Activated CD4-positive, alpha-beta T cell treated with anti-CD3 and anti-CD28 coated beads for 48 hours (primary cell): Measurements from ENCODE around the gene PEX10.

Source experiments
- DNase-seq: peaks from one replicate; pipeline ENCODE4 v3.0.0-alpha.2; 2020

Gene PEX10

GRCh38 chr1:2384941-2385481 is 27.4 kb downstream of the PEX10 start:
- DNase-seq: no peak

DNA sequence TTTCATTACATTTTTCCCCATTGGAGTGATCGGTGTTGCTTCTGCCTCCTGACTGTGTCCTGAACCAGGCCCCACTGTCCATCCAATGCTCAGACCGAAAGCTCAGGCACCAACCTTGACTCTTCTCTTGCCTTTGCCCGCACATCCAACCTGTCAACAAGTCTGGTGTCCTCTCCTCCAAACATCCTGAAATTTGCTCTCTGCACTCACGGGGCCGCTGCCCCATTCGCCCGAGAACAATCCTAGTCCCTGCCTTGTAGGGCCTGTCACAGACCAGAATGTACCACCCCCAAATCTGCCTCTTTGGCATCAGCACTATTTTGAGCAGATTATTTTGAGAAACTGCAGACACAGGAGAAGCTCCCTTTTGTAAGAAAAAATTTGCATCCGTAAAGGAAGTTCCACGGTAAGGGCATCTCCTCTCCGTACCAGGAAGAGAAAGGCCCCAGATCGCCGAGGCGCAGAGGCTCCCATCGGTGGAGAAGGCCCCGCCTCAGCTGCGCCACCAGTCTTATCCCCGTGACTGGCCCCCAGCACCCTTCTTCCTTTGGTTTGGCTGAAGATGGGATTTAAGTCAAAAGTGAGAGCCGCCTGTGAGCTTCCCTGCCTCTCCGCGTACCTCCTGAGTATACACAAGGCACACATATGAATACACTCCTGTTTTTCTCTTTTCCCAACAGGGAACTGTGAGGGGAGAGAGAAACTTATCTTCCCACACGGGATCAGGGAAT is 28.1 kb downstream of the PEX10 start:
- DNase-seq: no peak

DNA sequence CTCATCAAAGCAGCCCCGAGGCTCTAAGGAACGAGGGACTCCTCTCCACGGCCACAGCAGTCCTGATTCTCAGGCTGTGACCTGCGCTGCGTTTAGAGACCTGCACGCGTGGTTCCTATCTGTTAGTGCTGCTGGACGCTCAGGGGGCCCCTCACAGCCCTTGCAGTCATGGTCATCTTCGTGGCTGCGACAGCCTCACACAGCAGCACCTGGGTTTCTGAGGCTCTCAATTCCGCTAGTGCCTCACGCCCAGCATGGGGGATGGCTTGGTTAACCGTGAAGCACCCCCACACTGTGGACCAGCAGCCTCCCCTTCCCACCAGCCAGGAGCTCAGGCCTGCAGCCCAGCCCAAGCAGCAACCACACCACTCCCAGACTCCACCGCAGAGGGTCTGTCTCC is 28.8 kb downstream of the PEX10 start:
- DNase-seq: no peak

GRCh38 chr1:2382621-2383361 is 29.6 kb downstream of the PEX10 start:
- DNase-seq: peak; percentile 55

DNA sequence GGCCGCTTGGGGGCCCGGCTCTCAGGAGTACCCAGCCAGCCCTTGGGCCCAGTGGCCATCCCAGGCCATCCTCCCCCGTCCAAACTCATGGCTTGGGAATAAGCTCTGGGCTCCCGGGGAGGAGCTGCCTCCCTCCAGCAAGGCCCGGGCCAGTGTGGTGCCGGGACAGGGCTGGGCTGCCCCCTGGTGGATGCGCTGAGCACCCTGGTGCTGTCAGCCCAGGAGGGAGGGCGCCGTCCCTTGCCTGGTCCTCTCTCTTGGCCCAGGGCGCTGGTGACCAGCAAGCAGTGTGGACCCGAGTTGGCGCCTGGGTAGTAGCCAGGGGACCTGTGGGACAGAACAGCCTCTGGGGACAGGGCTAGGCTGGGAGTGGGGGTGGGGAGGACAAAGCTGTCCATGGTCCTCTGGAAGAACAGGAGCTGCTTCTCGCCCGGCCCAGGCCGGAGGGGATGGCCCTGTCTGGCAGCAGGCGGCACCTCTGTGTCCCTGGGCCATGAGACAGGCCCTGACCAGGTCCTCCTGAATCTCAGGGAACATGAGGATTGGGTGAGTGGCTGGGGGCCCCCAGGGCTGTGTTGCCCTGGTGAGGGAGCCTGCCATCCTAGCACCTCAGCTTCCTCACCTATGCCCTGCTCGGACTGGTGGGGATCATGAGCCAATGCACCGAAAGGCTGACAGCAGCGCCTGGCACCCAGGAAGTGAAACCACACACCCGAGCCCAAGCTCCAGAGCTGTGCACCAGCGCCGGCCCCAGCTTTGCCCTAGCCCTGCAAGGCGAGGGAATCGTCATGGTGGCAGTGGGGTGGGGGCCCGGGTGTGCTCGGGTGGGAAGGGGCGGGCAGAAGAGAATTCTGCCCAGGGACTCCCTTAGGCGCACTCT is 30.4 kb downstream of the PEX10 start:
- DNase-seq: peak; percentile 85

DNA sequence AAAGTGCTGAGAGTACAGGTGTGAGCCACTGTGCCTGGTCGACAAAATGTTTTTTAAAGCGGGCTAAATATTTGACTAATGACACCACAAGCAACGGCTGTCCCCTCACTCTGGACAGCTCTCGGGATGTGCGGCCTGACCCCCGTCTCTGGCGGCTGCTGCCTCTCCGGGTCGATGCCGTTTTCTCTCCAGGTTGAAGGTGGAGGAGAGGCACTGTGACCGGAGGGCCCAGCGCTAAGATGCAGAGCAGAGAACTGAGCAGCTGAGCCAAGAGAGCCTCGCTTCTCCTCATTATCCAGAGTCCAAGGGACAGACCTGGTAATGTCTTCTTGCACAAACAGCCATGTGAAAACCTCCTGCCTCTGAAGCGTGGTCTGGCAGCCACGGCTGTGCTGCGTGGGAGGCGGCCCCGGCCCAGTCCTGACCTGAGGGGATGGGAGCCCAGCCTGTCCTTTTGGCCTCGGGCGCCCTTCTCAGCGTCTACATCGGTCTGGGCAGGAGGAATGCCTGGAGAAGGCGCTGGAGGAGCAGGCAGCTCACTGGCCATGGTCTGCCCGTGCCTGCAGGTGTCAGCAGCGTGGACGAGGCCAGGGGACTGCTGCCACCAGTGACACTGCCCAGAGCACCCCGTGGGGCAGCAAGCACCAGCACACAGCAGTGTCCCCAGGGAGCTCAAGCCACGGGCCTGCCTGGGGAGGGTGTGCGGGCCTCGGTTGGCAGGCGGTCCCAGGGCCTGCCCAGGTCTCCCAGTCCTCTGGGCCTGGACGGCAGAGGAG is 31.4 kb downstream of the PEX10 start:
- no peak for DNase-seq

GRCh38 chr1:2379733-2380404 is 32.5 kb downstream of the PEX10 start:
- no peak for DNase-seq

- no peak for DNase-seq
These were observed 33.2 kb downstream of the PEX10 start for GRCh38 chr1:2378956-2379732.

GRCh38 chr1:2378441-2378851 is 33.9 kb downstream of the PEX10 start:
- no peak for DNase-seq

GRCh38 chr1:2377751-2378440 is 34.5 kb downstream of the PEX10 start:
- DNase-seq: no peak

GRCh38 chr1:2376931-2377672 is 35.3 kb downstream of the PEX10 start:
- DNase-seq: no peak

- no peak for DNase-seq
These were observed 36.1 kb downstream of the PEX10 start for GRCh38 chr1:2376261-2376741.

DNA sequence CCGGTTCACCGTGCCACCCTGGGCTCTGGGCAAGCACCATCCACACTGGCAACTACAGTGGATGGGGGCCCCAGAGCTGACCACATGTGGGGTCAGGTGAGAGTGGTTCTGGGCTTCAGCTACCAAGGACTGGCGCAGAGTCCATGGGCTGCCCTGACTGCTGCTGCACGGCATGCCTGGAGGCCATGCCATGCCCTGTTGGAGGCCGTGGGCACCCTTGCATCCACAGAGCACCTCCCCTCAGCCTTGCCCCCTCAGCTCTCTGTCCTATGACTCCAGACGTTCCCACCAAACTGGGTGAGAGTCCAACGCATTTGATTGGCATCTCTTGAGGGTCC is 36.5 kb downstream of the PEX10 start:
- DNase-seq: no peak

DNA sequence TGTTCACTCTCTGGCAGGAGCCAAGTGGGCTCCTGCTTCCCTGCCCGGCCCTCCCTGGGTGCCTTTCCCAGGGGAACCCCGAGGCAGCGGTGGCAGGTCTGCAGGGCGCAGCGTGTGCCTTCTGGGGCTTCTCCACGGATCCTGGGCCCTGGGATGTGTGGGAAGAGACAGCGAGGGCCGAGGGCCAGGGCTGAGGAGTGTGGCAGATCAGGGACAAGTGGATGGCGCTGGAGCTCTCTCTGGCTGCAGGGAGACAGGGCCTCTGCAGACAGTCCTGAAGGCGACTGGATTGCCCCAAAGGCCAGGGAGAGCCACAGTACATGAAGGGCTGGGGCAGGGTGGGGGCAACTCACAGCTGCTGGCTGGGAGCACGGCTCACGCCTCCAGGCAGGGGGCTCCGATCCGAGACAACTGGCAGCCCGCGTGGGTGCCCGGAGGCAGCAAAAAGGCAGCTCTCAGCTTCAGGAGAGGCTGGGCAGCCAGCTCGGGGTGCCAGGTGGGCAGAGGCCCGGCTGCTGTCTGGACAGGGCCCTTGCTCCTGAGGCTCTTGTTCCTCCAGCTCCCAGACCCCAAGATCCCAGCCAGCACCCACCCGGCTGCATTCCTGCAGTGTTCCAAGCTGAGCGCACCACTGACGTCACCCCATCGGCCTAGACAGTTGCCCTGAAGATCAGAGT is 37.0 kb downstream of the PEX10 start:
- DNase-seq: no peak

GRCh38 chr1:2374252-2375155 is 37.9 kb downstream of the PEX10 start:
- DNase-seq: no peak

- DNase-seq: no peak
These were observed 38.7 kb downstream of the PEX10 start for GRCh38 chr1:2373551-2374251.
